ENCODE measurements around the gene APOOL.
A peak's percentile ranks its signal among the peaks of the same experiment; 100 is the strongest.
"Not testable (repeated sequence)": the region's sequence is repeated elsewhere in the genome, so short reads cannot be mapped to it uniquely, and the experiment has no call there.

Gene APOOL

DNA sequence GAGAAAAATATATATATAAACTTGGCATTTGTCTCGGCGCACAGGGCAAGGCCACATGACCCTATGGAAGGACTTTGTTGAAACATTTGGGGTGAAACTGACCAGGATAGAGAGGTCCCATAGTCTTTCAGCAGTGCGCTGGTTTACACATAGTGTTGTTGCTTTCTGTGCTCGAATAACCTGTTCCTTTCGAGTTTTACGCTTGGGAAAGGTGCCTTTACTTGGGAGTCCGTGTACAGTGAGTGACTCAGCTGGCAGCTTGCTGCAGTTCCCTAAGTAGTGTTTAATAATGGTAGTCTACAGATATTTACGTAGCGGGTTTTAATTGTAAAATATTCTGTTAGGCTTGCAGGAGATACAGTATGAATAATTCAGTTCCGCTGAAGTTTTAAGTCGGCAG, 578 bp downstream of the APOOL start:
- Histone ChIP-seq H3K27ac (no peak overlapping the region), H3K27me3 (no peaks in the 10 kb centered on the region), H3K4me3 (ENCODE audit: low read depth in 1 of 2, low read length in 1 of 2) (peak overlapping the region; percentile 53 to 63), H3K4me1 (ENCODE audit: control insufficient read depth in 1 of 2, insufficient read depth in 1 of 2, low read depth in 1 of 2, low read length in 1 of 2) (peaks cover 0 to 4% of the 10 kb centered on the region in 2 experiments), H3K36me3 (no peaks in the 10 kb centered on the region), H3K9me3 (no peaks in the 10 kb centered on the region)
- no peak for TF ChIP-seq CTCF (IDR thresholded peaks at IDR 0.05)

DNA sequence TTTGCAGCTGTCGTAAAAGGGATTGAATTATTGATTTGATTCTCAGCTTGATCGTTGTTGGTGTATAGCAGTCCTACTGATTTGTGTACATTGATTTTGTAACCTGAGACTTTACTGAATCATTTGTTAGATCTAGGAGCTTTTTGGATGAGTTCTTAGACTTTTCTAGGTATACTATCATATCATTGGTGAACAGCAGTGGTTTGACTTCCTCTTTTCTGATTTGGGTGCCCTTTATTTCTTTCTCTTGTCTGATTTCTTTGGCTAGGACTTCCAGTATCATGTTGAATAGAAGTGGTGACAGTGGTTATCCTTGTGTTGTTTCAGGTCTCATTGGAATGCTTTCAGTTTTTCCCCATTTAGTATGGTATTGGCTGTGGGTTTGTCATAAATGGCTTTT, 8.4 kb downstream of the APOOL start:
- no peak for TF ChIP-seq CTCF (IDR thresholded peaks at IDR 0.05)
- Histone ChIP-seq H3K27ac (no peak overlapping the region), H3K27me3 (no peaks in the 10 kb centered on the region), H3K4me1 (ENCODE audit: control insufficient read depth in 1 of 2, insufficient read depth in 1 of 2, low read depth in 1 of 2, low read length in 1 of 2) (no peaks in the 10 kb centered on the region), H3K9me3 (no peaks in the 10 kb centered on the region), H3K4me3 (ENCODE audit: low read depth in 1 of 2, low read length in 1 of 2) (no peak overlapping the region), H3K36me3 (no peaks in the 10 kb centered on the region)

DNA sequence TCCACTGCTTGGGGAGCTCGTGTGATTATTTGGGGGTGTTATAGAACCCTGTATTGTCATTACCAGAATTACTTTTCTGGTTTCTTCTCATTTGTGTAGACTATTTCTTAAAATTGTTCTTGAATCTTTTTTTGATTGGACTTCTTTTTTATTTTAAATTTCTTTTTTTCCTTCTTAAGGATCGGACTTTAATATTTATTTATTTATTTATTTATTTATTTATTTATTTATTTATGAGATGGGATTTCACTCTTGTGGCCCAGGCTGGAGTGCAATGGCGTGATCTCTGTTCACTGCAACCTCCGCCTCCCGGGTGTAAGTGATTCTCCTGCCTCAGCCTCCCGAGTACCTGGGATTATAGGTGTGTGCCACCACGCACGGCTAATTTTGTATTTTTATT, 11.7 kb downstream of the APOOL start:
- not testable (repeated sequence) for H3K9me3 ChIP-seq; H3K4me1 ChIP-seq (ENCODE audit: control insufficient read depth in 1 of 2, insufficient read depth in 1 of 2, low read depth in 1 of 2, low read length in 1 of 2); H3K27me3 ChIP-seq; H3K4me3 ChIP-seq (ENCODE audit: low read depth in 1 of 2, low read length in 1 of 2); H3K36me3 ChIP-seq; H3K27ac ChIP-seq

DNA sequence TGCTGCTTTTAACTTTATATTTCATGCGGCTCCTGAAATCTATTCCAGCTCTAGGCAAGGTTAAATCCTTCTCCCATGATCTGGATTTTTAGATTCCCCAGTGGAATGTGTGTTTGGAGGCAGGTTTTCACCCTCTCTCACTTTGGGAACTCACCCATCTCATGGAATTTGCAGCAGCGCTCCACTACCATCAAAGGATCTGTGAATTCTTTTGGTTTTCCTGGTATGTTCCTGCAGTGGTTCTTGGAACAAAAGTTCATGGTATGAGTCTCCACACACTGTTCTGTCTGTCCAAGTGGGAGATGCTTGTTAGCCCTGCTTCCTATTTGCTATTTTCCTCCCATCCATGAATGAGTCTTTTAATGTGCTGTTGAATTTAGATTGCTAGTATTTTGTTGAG, 14.0 kb downstream of the APOOL start:
- no peak overlapping the region for H3K4me3 ChIP-seq (ENCODE audit: low read depth in 1 of 2, low read length in 1 of 2)
- TF ChIP-seq CTCF (IDR thresholded peaks at IDR 0.05) = no peak
- no peaks in the 10 kb centered on the region for H3K27me3 ChIP-seq
- H3K27ac ChIP-seq = no peak overlapping the region
- H3K9me3 ChIP-seq = no peaks in the 10 kb centered on the region
- no peaks in the 10 kb centered on the region for H3K36me3 ChIP-seq
- no peaks in the 10 kb centered on the region for H3K4me1 ChIP-seq (ENCODE audit: control insufficient read depth in 1 of 2, insufficient read depth in 1 of 2, low read depth in 1 of 2, low read length in 1 of 2)

GRCh38 chrX:85018471-85018870, 14.8 kb downstream of the APOOL start:
- Histone ChIP-seq H3K9me3 (no peaks in the 10 kb centered on the region), H3K4me3 (ENCODE audit: low read depth in 1 of 2, low read length in 1 of 2) (no peak overlapping the region)

DNA sequence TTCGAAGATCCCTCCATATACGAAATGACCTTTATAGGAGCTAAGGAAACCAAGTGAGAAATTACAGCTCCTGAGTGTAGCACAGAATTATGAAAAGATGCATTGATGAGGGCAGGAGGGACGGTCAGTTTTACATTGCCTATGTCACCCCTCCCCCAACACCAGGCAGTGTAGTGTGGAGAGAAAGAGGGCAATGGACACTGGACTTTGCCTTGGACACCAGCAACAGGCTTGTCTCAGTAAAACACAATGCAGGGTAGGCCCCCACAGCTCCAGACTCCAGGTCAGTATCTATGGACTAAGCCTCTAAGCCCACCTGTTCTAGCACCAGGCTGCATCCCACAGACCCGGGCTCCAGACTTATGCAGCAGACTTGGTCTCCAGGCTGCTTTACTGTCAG, 16.5 kb downstream of the APOOL start:
- H3K36me3 ChIP-seq = no peaks in the 10 kb centered on the region
- TF ChIP-seq CTCF (IDR thresholded peaks at IDR 0.05) = no peak

More at GRCh38 chrX:85018471-85018870, 14.8 kb downstream of the APOOL start:
- Histone ChIP-seq H3K27ac (no peak overlapping the region), H3K36me3 (no peaks in the 10 kb centered on the region), H3K27me3 (no peaks in the 10 kb centered on the region), H3K4me1 (ENCODE audit: control insufficient read depth in 1 of 2, insufficient read depth in 1 of 2, low read depth in 1 of 2, low read length in 1 of 2) (no peaks in the 10 kb centered on the region)
- TF ChIP-seq CTCF (IDR thresholded peaks at IDR 0.05) = no peak

More for the DNA sequence above, 16.5 kb downstream of the APOOL start:
- no peak overlapping the region for H3K4me3 ChIP-seq (ENCODE audit: low read depth in 1 of 2, low read length in 1 of 2)
- no peaks in the 10 kb centered on the region for H3K9me3 ChIP-seq
- no peak overlapping the region for H3K27ac ChIP-seq
- no peaks in the 10 kb centered on the region for H3K27me3 ChIP-seq
- H3K4me1 ChIP-seq (ENCODE audit: control insufficient read depth in 1 of 2, insufficient read depth in 1 of 2, low read depth in 1 of 2, low read length in 1 of 2) = no peaks in the 10 kb centered on the region
